ENCODE measurements around the gene NPB.

The NPB gene

DNA sequence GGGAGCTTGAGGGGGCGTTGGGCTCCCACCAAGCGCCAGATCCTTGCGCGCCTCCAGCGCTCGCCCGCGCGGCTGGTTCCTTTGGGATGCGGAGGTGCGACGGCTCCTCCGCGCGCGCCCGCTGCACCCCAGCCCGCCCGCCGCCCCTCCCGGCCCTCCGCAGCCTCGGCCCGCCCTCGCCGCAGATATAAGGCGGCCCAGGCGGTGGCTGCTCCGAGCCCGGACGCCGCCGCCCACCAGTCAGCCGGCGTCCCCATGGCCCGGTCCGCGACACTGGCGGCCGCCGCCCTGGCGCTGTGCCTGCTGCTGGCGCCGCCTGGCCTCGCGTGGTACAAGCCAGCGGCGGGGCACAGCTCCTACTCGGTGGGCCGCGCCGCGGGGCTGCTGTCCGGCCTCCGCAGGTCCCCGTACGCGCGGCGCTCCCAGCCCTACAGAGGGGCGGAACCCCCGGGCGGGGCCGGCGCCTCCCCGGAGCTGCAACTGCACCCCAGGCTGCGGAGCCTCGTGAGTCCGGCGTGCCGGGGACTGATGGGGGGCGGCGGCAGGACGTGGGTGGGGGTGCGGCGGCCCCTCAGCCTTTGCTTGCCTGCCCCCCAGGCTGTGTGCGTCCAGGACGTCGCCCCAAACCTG, at the start of gene NPB:
Gene NPB, plus strand, starts transcription at position 216 of the 630 bp plus-strand sequence. Its CDS starts 40 bp downstream, at position 256.
- no peak for DNase-seq

- no peak for DNase-seq
Measured at GRCh38 chr17:81854974-81855774, 46.9 kb upstream of the NPB start.

DNA sequence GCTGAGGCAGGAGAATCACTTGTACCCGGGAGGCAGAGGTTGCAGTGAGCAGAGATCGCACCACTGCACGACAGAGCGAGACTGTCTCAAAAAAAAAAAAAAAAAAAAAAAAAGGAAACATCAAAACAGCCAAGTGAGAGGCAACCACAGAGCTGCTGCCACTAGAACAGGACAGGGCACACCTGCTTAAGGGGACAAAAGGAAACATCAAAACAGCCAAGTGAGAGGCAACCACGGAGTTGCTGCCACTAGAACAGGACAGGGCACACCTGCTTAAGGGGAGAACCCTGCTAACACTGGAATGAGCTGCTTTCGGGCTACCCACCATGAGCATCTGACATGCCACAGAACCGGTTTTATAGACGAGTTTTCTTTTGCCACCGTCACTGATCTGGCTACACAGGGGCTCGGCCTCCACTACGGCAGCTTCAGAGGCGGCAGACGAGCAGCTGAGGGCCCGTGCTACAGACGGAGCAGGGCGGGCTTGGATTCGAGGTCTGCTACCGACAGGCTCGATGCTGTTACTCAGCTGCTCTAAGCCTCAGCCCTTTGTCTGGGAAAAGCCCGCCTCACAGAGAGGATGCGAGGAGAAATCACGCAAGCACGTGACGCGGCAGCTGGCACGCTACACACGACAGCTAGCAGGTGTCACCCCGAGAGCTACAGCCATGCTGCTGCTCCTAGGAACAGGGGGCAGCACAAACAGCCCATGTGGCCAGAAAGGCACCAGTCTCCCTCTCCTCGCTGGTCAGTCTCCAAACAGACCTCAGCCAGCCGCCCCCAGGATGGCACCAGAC, 43.7 kb upstream of the NPB start:
- no peak for DNase-seq

DNA sequence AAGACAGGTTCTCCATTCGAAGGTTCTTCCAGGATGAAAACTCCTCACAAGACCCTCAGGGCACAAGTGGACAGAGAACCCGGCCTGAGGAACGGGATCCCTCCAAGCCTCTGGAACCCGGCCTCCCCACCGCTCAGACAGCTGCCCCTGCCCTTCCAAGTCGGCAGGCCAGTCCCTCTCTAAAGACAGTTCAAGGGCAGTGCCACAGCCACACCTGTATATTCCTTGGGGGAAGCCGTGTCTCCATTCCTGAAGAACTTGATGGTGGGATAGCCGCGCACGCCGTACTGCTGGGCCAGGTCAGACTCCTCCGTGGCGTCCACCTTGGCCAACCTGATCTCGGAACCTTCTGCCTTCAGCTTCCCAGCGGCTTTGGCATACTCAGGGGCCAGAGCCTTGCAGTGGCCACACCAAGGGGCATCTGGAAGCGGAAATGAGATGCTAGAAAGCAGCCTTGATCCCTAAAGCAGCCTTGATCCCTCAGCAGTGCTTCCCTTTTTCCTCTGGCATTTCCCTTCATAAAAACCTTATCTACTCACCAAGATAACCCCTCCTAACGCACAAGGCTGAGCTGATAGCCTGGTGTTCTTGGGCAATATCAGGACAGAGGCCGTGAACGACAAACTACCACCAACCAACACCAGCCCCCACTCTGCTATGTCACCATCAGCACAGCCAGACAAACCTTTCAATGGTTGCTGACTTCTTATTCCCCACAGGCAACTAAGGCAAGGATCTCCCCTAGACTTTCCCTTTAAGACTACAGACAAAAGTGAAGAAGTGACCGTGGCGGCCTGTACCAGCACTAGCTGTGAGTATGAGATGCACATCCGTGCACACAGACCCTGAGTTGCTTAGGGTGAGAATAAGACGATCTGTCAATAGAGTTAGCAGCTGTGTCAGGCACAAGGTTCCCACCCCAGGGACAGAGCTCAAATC, 42.8 kb upstream of the NPB start:
- no peak for DNase-seq

DNA sequence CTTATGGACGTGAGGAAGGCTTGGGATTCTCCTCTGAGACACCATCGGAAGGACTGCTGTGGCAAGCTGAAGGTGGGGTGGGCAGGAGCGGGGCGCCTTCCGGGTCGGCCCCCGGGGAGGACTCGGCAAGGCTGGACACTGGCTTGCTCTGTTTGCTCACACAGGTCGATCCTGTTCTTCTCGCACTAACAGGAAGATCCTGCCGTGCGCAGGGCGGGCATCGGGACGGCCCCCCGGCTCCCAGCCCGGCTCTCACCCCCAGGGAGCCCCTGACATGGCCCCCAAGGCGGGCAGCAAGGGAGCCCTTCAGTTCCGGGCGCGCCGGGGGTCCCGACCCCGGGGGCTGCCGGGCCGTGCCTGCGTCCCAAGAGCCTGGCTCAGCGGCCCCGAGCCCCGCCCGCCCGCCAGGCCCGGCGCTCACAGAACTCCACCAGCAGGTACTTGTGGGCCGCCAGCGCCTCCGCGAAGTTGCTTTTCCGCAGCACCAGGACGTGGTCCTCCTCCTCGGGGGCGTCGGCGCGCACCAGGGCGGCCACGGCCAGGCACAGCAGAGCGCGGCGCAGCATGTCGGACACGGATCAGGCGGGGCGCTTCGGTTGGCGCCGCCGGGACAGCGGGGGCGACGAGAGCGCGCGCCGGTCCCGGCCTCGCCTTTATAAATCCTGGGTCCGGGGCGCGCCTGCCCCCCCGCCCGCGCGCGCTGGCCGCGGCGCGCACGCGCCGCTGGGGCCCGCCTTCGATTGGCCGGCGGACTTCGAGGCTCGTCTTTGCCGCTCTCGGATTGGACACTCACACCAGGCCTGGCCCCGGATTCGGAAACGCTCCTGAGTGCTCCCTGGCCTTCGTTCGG, 41.9 kb upstream of the NPB start, which contains the start of gene P4HB:
Gene P4HB, minus strand, starts transcription at position 630 of the 850 bp plus-strand sequence. Its CDS starts 64 bp downstream, at position 566.
- DNase-seq: no peak

GRCh38 chr17:81860756-81861568, 41.1 kb upstream of the NPB start:
- peak; percentile 100 for DNase-seq

GRCh38 chr17:81863123-81863675, 38.8 kb upstream of the NPB start:
- DNase-seq: no peak

DNA sequence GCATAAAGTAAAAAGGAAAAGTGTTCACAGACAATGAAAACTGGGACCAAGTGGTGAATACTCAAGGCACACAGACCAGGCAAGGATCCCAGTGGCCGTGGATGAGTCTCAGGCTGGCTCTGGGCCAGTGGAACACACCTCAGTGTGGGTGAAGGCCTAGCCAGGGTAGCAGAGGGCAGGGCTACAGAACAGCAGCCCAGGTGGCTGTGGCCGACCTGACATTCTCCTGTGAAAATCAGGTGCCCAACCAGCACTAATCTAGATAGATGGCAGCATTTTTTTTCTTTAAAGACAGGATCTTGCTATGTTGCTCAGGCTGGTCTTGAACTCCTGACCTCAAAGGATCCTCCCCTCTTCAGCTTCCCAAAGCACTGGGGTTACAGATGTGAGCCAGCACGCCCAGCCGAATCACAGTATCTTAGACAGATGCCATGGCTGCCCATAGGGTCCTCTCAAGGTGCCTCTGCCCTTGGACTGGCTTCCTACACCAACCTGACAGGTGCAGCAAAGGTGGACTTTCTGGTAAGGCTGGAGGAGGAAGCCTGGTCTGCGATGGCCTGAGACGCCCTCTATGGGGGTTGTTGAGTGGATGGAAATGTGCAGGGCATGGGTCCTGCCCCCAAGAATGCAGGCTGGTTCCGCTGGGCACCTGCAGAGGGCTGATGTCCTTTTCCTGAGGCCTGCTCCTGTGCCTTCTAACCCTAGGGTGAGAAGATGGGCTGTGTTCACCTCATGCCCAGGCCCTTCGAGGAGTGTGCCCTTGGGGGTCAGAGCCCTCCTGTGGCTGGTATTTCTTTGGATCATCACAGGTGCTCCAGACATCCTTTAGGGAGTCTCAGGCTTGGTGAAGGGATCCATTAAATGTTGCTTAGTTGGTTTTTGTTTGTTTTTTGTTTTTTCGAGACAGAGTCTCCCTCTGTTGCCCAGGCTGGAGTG, 37.9 kb upstream of the NPB start:
- DNase-seq: no peak

DNA sequence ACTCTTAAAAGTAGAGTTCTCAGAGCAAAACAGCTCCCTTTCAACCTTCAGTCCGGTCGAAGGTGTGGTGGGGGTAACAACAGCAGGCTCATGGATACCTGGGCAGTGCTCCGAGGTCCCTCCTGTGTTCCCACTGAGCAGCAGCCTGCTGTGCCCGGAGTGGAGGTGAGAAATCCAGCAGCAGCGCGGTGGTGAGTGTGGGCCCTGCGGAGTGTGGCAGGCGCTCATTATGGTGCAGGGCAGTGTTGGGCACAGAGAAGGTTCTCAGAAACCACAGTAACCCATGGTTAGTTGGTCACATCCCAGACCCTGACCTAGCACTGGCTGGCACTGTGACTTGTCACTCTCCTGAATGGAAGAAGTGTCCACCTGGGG, 36.7 kb upstream of the NPB start:
- no peak for DNase-seq

- peak; percentile 37 for DNase-seq
Measured at GRCh38 chr17:81865733-81866439, 36.2 kb upstream of the NPB start.

DNA sequence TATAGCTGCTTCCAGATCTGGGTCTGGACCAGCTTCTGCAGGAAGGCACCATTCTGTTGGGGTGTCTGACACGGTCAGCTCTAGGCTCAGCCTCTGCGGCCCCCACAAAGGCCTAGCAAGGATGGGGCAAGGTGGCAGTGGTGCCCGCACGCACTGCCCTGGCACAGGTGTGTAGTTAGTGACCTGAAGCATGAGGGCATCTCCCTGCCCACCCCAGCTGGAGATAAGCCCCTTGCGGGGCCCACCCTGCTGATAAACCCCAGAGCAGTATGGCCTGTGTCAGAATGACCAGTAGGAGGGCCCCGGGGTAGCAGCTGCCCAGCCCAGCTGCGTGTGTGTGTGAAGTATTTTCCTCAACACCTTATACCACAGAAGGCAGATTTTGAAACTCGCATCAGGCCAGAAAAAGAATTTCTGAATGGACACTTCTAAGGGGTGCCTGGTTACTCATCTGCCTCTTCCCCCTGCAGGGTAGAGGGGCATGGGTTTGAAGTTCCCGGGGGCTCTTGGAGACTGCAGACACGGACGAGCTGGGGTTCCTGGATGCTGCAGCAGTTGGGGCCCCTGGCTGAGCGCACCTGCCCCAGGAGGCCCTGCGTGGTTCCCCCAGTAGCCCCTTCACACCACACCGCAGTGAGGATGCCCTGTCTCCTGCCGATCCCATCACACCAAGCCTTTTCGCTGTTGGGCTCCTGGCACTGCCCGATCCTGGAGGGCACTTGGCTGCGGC, 35.4 kb upstream of the NPB start:
- DNase-seq: no peak

GRCh38 chr17:81867170-81867990, 34.7 kb upstream of the NPB start:
- no peak for DNase-seq

DNA sequence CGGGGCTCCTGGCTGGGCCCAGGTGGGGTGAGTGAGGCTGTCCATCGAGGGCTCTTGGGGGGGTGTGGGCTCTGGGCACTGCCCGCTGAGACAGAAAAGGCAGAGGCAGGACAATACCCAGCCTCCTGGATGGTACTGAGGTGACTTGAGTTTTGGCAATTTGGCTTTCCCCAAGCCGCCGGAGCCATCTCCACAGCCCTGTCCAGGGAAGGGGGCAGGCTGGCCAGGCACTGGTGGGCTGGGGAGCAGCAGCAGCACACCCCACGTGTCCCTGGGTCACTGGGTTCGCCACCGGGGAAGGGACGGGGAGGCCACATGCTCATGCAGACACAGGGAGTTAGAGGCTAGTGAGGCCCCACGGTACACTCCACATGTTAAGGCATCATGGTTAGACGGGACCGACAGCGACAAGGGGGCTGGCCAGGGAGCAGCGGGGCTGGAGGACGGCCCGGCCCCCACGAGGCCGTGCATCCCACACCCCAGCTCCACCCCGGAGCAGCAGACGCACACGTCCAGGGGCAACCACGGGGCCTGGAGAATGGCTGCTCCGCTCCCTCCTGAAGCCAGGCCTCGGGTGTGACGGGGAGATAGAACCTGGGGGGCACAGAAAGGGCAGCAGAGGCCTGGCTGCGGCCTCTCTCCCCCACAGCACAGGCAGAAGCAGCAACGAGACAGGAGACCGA, 33.9 kb upstream of the NPB start:
- no peak for DNase-seq

- peak; percentile 63 for DNase-seq
Measured at GRCh38 chr17:81868674-81869220, 33.3 kb upstream of the NPB start.

DNA sequence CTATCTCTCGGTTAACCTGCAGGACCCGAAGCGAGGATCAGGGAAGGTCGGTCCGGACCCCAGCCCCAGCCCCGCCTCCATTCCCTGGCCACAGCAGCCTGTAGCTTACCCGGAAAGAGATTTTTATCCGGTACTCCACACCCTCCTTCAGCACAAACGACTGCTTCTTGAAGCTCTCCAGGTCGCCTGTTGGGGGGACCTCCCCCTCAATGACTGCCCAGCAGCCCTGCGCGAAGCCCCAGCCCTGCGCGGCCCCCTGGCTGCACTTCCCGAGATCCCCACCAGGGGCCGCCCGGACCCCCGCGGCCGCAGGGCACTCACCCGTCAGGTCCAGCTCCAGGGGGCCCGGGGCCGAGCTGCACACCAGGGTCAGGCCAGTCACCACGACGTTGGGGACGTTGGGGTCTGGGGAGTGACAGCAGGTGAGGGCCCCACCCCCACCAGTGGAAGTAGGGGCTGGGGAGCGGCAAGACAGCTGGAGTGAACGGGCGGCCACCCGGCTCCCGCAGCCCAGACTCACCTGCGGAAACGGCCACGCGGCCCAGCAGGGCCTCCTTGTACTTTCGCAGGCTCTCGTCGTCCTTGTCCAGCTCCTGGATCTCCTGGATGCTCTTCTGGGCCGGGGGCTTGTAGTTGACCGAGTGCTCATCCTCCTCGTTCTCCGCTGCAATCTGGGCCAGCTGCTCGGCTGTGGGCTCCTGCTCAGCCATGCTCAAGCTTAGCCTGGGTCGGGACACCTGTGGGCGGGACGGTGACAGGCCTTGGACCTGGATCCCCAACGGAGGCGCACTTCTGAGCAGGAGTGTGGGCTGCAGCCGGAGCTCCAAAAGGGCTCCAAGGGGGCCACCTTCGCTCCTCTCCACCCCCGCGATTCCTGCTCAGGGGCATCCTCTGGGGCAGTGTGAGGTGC, 32.6 kb upstream of the NPB start:
- no peak for DNase-seq

Data from kidney glomerular epithelial cell (primary cell).